RWPE1 (cell line): ENCODE data around the gene GPR32.
"Not testable (repeated sequence)": the region's sequence is repeated elsewhere in the genome, so short reads cannot be mapped to it uniquely, and the experiment has no call there.

Experiments used
- CTCF ChIA-PET: fragments of 350-600 bp; sonication (Branson Sonifier 250); formaldehyde crosslinking; extraction: SDS; loops from one replicate; lab custom pipeline; 2021; lab: Yijun Ruan, JAX
- POLR2A ChIA-PET: fragments of 400-600 bp; formaldehyde crosslinking; extraction: SDS; loops from one replicate; lab custom pipeline; 2020; ENCODE audit warnings: antibody characterized with exemption; ENCODE audit not compliant: low non-redundant PET; lab: Yijun Ruan, JAX
- DNase-seq: peaks from one replicate; pipeline ENCODE4 v3.0.0; 2012; ENCODE audit warnings: low spot score
- H3K27ac ChIP-seq: fragments of 450-650 bp; 2 replicates; pipeline ENCODE4 v1.5.1; 2017
- TF ChIP-seq, protein P1 (sequence below): fragments of 450-650 bp; conservative IDR thresholded peaks from 2 replicates; pipeline ENCODE4 v1.5.1; 2017; ENCODE audit warnings: low read depth, mild to moderate bottlenecking

The GPR32 gene

GRCh38 chr19:50764409-50764808 lies 5.9 kb upstream of the GPR32 start:
- POLR2A ChIA-PET = no interaction called here
- CTCF ChIA-PET = interaction anchor here (0.7 to 0.9 kb wide), 2 partner anchors 14 to 40 kb away, joined by 3 read pairs; no protein-coding TSS in a partner anchor

GRCh38 chr19:50766746-50767145 lies 3.5 kb upstream of the GPR32 start:
- H3K27ac ChIP-seq, DNase-seq, POLR2A ChIA-PET: not testable (repeated sequence)
- CTCF ChIA-PET = interaction anchor here (0.6 to 0.7 kb wide), 3 partner anchors 9 to 417 kb away, joined by 3 to 4 read pairs (median 3); no protein-coding TSS in a partner anchor

More at GRCh38 chr19:50764409-50764808, 5.9 kb upstream of the GPR32 start:
- DNase-seq = no peak
- TF ChIP-seq, protein P1, sequence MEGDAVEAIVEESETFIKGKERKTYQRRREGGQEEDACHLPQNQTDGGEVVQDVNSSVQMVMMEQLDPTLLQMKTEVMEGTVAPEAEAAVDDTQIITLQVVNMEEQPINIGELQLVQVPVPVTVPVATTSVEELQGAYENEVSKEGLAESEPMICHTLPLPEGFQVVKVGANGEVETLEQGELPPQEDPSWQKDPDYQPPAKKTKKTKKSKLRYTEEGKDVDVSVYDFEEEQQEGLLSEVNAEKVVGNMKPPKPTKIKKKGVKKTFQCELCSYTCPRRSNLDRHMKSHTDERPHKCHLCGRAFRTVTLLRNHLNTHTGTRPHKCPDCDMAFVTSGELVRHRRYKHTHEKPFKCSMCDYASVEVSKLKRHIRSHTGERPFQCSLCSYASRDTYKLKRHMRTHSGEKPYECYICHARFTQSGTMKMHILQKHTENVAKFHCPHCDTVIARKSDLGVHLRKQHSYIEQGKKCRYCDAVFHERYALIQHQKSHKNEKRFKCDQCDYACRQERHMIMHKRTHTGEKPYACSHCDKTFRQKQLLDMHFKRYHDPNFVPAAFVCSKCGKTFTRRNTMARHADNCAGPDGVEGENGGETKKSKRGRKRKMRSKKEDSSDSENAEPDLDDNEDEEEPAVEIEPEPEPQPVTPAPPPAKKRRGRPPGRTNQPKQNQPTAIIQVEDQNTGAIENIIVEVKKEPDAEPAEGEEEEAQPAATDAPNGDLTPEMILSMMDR = no peak
- no peak overlapping the region for H3K27ac ChIP-seq

DNA sequence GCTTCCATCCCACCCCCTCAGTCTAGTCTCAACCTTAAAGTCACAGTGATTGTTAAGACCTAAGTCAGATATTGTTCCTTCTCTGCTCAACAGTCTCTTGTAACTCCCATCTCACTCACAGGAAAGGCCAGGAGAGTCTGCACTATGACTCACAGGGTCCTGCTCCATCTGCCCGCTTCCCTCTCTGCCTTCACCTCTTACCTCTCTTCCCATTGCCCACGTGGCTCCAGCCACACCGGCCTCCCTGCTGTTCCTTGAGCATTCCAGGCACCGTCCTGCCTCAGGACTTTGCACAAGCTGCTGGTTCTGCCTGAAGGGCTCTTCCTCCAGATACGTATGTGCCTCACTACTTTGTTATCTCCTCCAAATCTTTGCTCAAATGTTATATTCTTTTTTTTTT lies 3.0 kb upstream of the GPR32 start:
- POLR2A ChIA-PET, DNase-seq, H3K27ac ChIP-seq: not testable (repeated sequence)
- CTCF ChIA-PET = interaction anchor here (0.6 kb wide), 3 partner anchors 14 to 362 kb away, joined by 3 to 4 read pairs (median 3); no protein-coding TSS in a partner anchor

DNA sequence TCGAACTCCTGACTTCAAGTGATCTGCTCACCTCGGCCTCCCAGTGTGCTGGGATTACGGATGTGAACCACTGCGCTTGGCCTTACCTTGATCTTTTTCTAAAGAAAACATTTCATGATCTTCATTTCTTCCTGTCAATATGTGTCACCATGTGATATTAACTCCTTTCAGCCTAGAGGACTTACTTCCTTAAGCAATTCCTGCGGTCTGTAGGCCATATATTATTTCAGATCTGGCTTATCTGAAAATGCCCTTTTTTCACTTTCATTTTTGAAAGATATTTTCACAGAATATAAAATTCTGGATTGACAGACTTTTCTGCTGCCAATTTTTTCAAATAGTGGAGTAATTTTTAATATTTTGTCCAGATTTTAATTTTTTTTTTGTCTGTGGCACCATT lies 2.0 kb upstream of the GPR32 start:
- CTCF ChIA-PET = no interaction called here
- TF ChIP-seq, protein P1 = no peak
- H3K27ac ChIP-seq = no peak overlapping the region
- no peak for DNase-seq
- POLR2A ChIA-PET = no interaction called here

DNA sequence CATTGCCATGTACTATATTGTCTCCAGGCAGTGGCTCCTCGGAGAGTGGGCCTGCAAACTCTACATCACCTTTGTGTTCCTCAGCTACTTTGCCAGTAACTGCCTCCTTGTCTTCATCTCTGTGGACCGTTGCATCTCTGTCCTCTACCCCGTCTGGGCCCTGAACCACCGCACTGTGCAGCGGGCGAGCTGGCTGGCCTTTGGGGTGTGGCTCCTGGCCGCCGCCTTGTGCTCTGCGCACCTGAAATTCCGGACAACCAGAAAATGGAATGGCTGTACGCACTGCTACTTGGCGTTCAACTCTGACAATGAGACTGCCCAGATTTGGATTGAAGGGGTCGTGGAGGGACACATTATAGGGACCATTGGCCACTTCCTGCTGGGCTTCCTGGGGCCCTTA lies 624 bp downstream of the GPR32 start:
- ChIA-PET POLR2A (no interaction called here), CTCF (no interaction called here)
- DNase-seq = no peak
- no peak overlapping the region for H3K27ac ChIP-seq
- TF ChIP-seq, protein P1 = no peak

GRCh38 chr19:50772476-50772875 lies 2.2 kb downstream of the GPR32 start:
- TF ChIP-seq, protein P1 = no peak
- POLR2A ChIA-PET = no interaction called here
- CTCF ChIA-PET = interaction anchor here (0.8 to 1.6 kb wide), 2 partner anchors 48 to 1165 kb away, joined by 3 to 4 read pairs; no protein-coding TSS in a partner anchor
- no peak for DNase-seq
- no peak overlapping the region for H3K27ac ChIP-seq

DNA sequence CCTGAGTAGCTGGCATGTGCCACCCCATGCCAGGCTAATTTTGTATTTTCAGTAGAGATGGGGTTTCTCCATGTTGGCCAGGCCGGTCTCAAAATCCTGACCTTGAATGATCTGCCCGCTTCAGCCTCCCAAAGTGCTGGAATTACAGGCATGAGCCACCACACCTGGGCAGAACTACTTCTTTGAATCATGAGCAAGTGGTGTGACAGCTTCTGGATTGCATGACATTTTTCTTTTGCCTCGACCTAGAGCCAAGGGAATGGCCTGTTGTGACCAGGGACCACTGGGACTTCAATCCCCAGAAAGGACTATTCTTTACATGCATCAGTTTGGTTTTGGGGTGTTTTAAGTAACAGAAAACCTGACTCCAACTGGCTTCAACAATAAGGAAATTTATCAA lies 2.6 kb downstream of the GPR32 start:
- CTCF ChIA-PET = interaction anchor here (0.8 to 1.6 kb wide), 2 partner anchors 49 to 1165 kb away, joined by 3 to 4 read pairs; no protein-coding TSS in a partner anchor
- DNase-seq, POLR2A ChIA-PET, H3K27ac ChIP-seq: not testable (repeated sequence)

DNA sequence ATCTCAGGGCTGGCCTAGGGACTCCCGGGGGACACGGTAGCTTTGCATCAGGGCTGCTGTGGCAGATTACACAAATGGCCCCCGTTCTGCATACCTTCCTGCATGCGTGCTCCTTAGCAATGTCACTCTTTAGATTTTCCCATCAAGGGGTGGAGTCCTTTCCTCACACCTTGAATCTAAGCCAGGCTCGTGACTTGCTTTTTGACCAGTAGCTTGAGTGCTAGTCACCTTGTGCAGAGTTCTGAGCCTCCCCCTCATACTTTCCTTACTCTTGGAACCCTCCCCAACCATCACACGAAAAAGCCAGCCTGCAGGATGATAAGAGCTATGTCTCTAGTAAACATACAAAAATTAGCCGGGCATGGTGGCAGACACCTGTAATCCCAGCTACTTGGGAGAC lies 3.2 kb downstream of the GPR32 start:
- H3K27ac ChIP-seq, DNase-seq, POLR2A ChIA-PET: not testable (repeated sequence)
- CTCF ChIA-PET = interaction anchor here (1.6 kb wide), 1 partner anchor 49 kb away, joined by 3 read pairs; no protein-coding TSS in a partner anchor
